ENCODE data around the gene MAP3K20.

GRCh38 chr2:173300458-173300857, 224.8 kb downstream of the MAP3K20 start:
- TF ChIP-seq POLR2AphosphoS5 (IDR thresholded peaks at IDR 0.05; ENCODE audit: low read depth, low read length) (no peak), REST (IDR thresholded peaks at IDR 0.05; ENCODE audit: insufficient read depth in 1 of 2, low read depth in 2 of 2, low read length in 2 of 2) (no peak), SIN3A (IDR thresholded peaks at IDR 0.05; ENCODE audit: borderline replicate concordance, insufficient read depth, low read length) (no peak)

Measured in PFSK-1 (cell line).